GM23338 (cell line): ENCODE measurements around the gene CHST2. TPM values are rescaled to one million over a fixed set of nuclear protein-coding genes. Genes with fewer than 3 reads are reported as not detected.
A peak's percentile ranks its signal among the peaks of the same experiment; 100 is the strongest.

Experiments used
- ATAC-seq: fragments of 200-7000 bp; cut with Tn5 transposase; 3 replicates; pipeline ENCODE4 v1.9.1; 2020
- DNase-seq: peaks from one replicate; pipeline ENCODE4 v3.0.0-alpha.2; 2015; ENCODE audit warnings: low spot score
- H2AFZ ChIP-seq: fragments of 200-600 bp; sonication (generic); 2 replicates; pipeline ENCODE4 v1.8.0; 2016; ENCODE audit warnings: antibody characterized with exemption, mild to moderate bottlenecking, moderate library complexity
- H3F3A ChIP-seq: fragments of 200-600 bp; sonication (generic); replicated peaks from 2 replicates; pipeline ENCODE4 v1.8.0; 2017; ENCODE audit warnings: antibody characterized with exemption, mixed run types, low read depth
- H3K27ac ChIP-seq: fragments of 200-600 bp; sonication (generic); 2 replicates; pipeline ENCODE4 v1.6.1; 2016; ENCODE audit warnings: low read depth
- H3K27me3 ChIP-seq: fragments of 200-600 bp; sonication (generic); 2 replicates; pipeline ENCODE4 v1.8.0; 2016; ENCODE audit warnings: mild to moderate bottlenecking, mixed run types, moderate library complexity; ENCODE audit not compliant: insufficient read depth
- H3K36me3 ChIP-seq: fragments of 200-600 bp; sonication (generic); 2 replicates; pipeline ENCODE4 v1.8.0; 2016; ENCODE audit warnings: mild to moderate bottlenecking; ENCODE audit not compliant: insufficient read depth
- H3K4me1 ChIP-seq: fragments of 200-600 bp; sonication (generic); 2 replicates; pipeline ENCODE4 v1.8.0; 2016; ENCODE audit warnings: mild to moderate bottlenecking, moderate library complexity; ENCODE audit not compliant: insufficient read depth
- H3K4me2 ChIP-seq: fragments of 200-600 bp; sonication (generic); 2 replicates; pipeline ENCODE4 v1.7.1; 2017; ENCODE audit warnings: mixed run types
- H3K4me3 ChIP-seq: fragments of 200-600 bp; sonication (generic); 2 replicates; pipeline ENCODE4 v1.6.1; 2016; ENCODE audit warnings: mixed run types
- H3K79me2 ChIP-seq: fragments of 200-600 bp; sonication (generic); replicated peaks from 2 replicates; pipeline ENCODE4 v1.8.0; 2017; ENCODE audit warnings: mild to moderate bottlenecking; ENCODE audit not compliant: insufficient read depth
- H3K9me2 ChIP-seq: fragments of 200-600 bp; sonication (generic); 2 replicates; pipeline ENCODE4 v1.8.0; 2017; ENCODE audit not compliant: insufficient read depth
- H4K20me1 ChIP-seq: fragments of 200-600 bp; sonication (generic); replicated peaks from 2 replicates; pipeline ENCODE4 v1.8.0; 2017; ENCODE audit warnings: mild to moderate bottlenecking; ENCODE audit not compliant: insufficient read depth
- H3K27ac Mint-ChIP-seq: 2 replicates; pipeline ENCODE4 v1.8.0; 2020; ENCODE audit warnings: inconsistent platforms, mild to moderate bottlenecking, moderate library complexity, mixed read lengths
- H3K27me3 Mint-ChIP-seq: 3 replicates; pipeline ENCODE4 v1.8.0; 2022; ENCODE audit warnings: low read depth, mild to moderate bottlenecking, moderate library complexity, mixed read lengths, inconsistent platforms; ENCODE audit not compliant: insufficient read depth, poor library complexity
- H3K36me3 Mint-ChIP-seq: 3 replicates; pipeline ENCODE4 v1.8.0; 2021; ENCODE audit warnings: low read depth, mild to moderate bottlenecking, inconsistent platforms, moderate library complexity, mixed read lengths
- H3K4me1 Mint-ChIP-seq: 3 replicates; pipeline ENCODE4 v1.8.0; 2020; ENCODE audit warnings: mild to moderate bottlenecking, inconsistent platforms, mixed read lengths
- H3K4me3 Mint-ChIP-seq: 3 replicates; pipeline ENCODE4 v1.8.0; 2021; ENCODE audit warnings: moderate library complexity, mild to moderate bottlenecking, inconsistent platforms, mixed read lengths
- H3K9me3 Mint-ChIP-seq: 3 replicates; pipeline ENCODE4 v1.8.0; 2020; ENCODE audit warnings: moderate library complexity, mild to moderate bottlenecking, inconsistent platforms, mixed read lengths
- CREB1 ChIP-seq: fragments of 250-450 bp; sonication (Bioruptor Pico); IDR thresholded peaks from 2 replicates; pipeline ENCODE4 v1.5.0; 2020; ENCODE audit warnings: low read depth, mild to moderate bottlenecking, moderate library complexity
- CTCF ChIP-seq, 2 experiments: fragments of 200-600 bp in 1 of 2; sonication (generic) in 1 of 2; conservative IDR thresholded peaks; 2 replicates each; pipeline versions ENCODE4 v1.5.1 to v1.6.1; 2016 to 2017; ENCODE audit warnings: antibody characterized with exemption in 2 of 2, low read depth in 2 of 2, mild to moderate bottlenecking in 2 of 2, moderate library complexity in 1 of 2
- ETS1 ChIP-seq: IDR thresholded peaks from 2 replicates; pipeline ENCODE4 v1.6.1; 2016; ENCODE audit warnings: antibody characterized with exemption
- EZH2 ChIP-seq: fragments of 200-600 bp; sonication (generic); IDR thresholded peaks from one replicate; pipeline ENCODE4 v1.8.0; 2017; ENCODE audit warnings: antibody characterized with exemption, mild to moderate bottlenecking, low read depth; ENCODE audit not compliant: unreplicated experiment
- EZH2phosphoT487 ChIP-seq: fragments of 200-600 bp; sonication (generic); IDR thresholded peaks from one replicate; pipeline ENCODE4 v1.8.1; 2018; ENCODE audit warnings: antibody characterized with exemption; ENCODE audit not compliant: unreplicated experiment
- JUNB ChIP-seq: IDR thresholded peaks from one replicate; pipeline ENCODE4 v1.6.1; 2016; ENCODE audit warnings: antibody characterized with exemption; ENCODE audit not compliant: unreplicated experiment
- NANOG ChIP-seq: IDR thresholded peaks from 2 replicates; pipeline ENCODE4 v1.6.1; 2016; ENCODE audit warnings: antibody characterized with exemption, borderline replicate concordance
- POLR2AphosphoS5 ChIP-seq: IDR thresholded peaks from 2 replicates; pipeline ENCODE4 v1.6.1; 2016; ENCODE audit warnings: antibody characterized with exemption, low read depth
- REST ChIP-seq: IDR thresholded peaks from one replicate; pipeline ENCODE4 v1.6.1; 2018; ENCODE audit warnings: antibody characterized with exemption; ENCODE audit not compliant: unreplicated experiment
- STAT1 ChIP-seq: IDR thresholded peaks from one replicate; pipeline ENCODE4 v1.6.1; 2016; ENCODE audit warnings: antibody characterized with exemption; ENCODE audit not compliant: unreplicated experiment
- ZNF114 ChIP-seq: fragments of 250-450 bp; sonication (Bioruptor Pico); IDR thresholded peaks from 2 replicates; pipeline ENCODE4 v1.5.0; 2020; ENCODE audit warnings: mild to moderate bottlenecking, moderate library complexity
- ZNF331 ChIP-seq: fragments of 250-450 bp; sonication (Bioruptor Pico); IDR thresholded peaks from 2 replicates; pipeline ENCODE4 v1.5.0; 2020; ENCODE audit warnings: low read depth, mild to moderate bottlenecking, moderate library complexity
- ZNF462 ChIP-seq: fragments of 250-450 bp; sonication (Bioruptor Pico); IDR thresholded peaks from 2 replicates; pipeline ENCODE4 v1.5.0; 2020; ENCODE audit warnings: mild to moderate bottlenecking, moderate library complexity
- polyA plus RNA-seq: library from polyadenylated mRNA; unstranded; fragments of >200 nt; fragmentation: Nextera tagmentation; extraction: Ambion mirVana; gene quantifications from 2 replicates; pipeline ENCODE4 v1.2.1, GENCODE V29; 2016
- total RNA-seq: library from RNA; depleted of rRNA; stranded (reverse); fragments of >200 nt; shearing (Covaris generic); gene quantifications from 2 replicates; pipeline ENCODE4 v1.2.3, GENCODE V29; 2014

The CHST2 gene
- total and polyA plus RNA-seq, 2 experiments from 2014 or later = 4.1 to 28.3 TPM

GRCh38 chr3:143134471-143134870, 14.9 kb downstream of the CHST2 start:
- Mint-ChIP-seq H3K36me3 (no peaks in the 10 kb centered on the region), H3K27ac (0 out of 2 replicates have a peak overlapping the region, but pooled peaks have one; percentile 13)
- H3K27me3 ChIP-seq = no peaks in the 10 kb centered on the region

More at GRCh38 chr3:143134471-143134870, 14.9 kb downstream of the CHST2 start:
- Mint-ChIP-seq H3K27me3 (peaks cover 3% of the 10 kb centered on the region), H3K9me3 (no peaks in the 10 kb centered on the region), H3K4me3 (no peak overlapping the region), H3K4me1 (peaks cover 17% of the 10 kb centered on the region)
- DNase-seq (no peak), ATAC-seq (no peak)
- Histone ChIP-seq H3K4me1 (peaks cover 9% of the 10 kb centered on the region; the same call in 1 of the 2 replicates), H3K4me3 (no peak overlapping the region), H4K20me1 (no peaks in the 10 kb centered on the region), H3F3A (no peaks in the 10 kb centered on the region), H3K36me3 (no peaks in the 10 kb centered on the region), H2AFZ (no peak overlapping the region), H3K4me2 (no peak overlapping the region), H3K9me2 (0 out of 2 replicates have a peak, but pooled peaks cover 5% of the 10 kb centered on the region), H3K79me2 (no peaks in the 10 kb centered on the region), H3K27ac (no peak overlapping the region)
- TF ChIP-seq CTCF (conservative IDR thresholded peaks at IDR 0.05; ENCODE audit: low read depth in 2 of 2) = no peak
- TF ChIP-seq CREB1 (CRISPR knock-in tag) = no peak
- no peak for TF ChIP-seq ZNF462 (CRISPR knock-in tag)
- TF ChIP-seq ZNF114 (CRISPR knock-in tag) = no peak
- TF ChIP-seq REST = no peak
- TF ChIP-seq EZH2phosphoT487 = no peak
- no peak for TF ChIP-seq JUNB
- TF ChIP-seq ZNF331 (CRISPR knock-in tag) = no peak
- no peak for TF ChIP-seq STAT1
- TF ChIP-seq NANOG = no peak
- TF ChIP-seq EZH2 = no peak
- no peak for TF ChIP-seq POLR2AphosphoS5
- TF ChIP-seq ETS1 = no peak
